Activated T-helper 9 cell treated with anti-CD3 and anti-CD28 coated beads, Interleukin-2, amount 50 U/mL, for 16 hours (primary cell): ENCODE results near the gene GPR137B.

Source experiments
- DNase-seq: peaks from one replicate; pipeline ENCODE4 v3.0.0-alpha.2; 2020; ENCODE audit warnings: low read depth

GPR137B gene, protein sequence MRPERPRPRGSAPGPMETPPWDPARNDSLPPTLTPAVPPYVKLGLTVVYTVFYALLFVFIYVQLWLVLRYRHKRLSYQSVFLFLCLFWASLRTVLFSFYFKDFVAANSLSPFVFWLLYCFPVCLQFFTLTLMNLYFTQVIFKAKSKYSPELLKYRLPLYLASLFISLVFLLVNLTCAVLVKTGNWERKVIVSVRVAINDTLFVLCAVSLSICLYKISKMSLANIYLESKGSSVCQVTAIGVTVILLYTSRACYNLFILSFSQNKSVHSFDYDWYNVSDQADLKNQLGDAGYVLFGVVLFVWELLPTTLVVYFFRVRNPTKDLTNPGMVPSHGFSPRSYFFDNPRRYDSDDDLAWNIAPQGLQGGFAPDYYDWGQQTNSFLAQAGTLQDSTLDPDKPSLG

DNA sequence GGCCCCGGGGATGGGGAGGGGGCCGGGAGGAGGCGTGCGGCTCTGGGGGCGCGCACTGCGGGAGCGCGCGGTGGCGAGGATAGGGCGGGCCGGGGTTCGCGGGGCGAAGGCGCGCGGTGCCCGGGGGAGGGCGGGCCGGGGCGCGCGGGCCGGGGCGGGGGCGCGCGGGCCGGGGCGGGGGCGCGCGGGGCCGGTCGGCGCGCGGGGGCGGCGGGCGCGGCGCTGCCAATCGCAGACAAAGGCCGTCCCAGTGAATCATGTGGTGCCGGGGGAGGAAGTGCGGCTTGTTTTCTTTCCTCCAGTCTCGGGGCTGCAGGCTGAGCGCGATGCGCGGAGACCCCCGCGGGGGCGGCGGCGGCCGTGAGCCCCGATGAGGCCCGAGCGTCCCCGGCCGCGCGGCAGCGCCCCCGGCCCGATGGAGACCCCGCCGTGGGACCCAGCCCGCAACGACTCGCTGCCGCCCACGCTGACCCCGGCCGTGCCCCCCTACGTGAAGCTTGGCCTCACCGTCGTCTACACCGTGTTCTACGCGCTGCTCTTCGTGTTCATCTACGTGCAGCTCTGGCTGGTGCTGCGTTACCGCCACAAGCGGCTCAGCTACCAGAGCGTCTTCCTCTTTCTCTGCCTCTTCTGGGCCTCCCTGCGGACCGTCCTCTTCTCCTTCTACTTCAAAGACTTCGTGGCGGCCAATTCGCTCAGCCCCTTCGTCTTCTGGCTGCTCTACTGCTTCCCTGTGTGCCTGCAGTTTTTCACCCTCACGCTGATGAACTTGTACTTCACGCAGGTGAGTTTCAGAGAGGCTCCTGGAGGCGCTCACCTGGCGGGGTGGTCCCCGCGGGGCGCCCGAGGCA, at the start of gene GPR137B:
Gene GPR137B (plus strand): TSS at position 287 of the 851 bp plus-strand sequence. CDS start 84 bp downstream, at position 371.
- DNase-seq: peak; percentile 39

DNA sequence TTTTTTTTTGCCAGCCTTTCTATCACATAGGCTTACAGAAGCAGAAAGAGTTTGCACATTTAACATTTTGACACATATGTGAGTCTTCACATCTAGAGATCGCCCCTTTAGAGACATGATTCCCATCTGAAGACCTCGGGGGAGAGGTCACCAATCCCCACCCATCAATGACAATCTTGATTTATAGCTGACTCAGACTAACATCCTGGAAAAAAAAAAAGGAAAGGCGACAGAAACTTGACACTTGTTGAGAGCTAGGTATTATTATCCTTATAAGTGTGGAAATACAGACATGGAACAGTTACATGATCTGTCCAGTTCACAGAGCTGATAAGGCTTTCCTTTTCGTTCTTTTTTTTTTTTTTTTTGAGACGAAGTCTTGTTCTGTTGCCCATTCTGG, 49.4 kb upstream of the GPR137B start:
- no peak for DNase-seq

DNA sequence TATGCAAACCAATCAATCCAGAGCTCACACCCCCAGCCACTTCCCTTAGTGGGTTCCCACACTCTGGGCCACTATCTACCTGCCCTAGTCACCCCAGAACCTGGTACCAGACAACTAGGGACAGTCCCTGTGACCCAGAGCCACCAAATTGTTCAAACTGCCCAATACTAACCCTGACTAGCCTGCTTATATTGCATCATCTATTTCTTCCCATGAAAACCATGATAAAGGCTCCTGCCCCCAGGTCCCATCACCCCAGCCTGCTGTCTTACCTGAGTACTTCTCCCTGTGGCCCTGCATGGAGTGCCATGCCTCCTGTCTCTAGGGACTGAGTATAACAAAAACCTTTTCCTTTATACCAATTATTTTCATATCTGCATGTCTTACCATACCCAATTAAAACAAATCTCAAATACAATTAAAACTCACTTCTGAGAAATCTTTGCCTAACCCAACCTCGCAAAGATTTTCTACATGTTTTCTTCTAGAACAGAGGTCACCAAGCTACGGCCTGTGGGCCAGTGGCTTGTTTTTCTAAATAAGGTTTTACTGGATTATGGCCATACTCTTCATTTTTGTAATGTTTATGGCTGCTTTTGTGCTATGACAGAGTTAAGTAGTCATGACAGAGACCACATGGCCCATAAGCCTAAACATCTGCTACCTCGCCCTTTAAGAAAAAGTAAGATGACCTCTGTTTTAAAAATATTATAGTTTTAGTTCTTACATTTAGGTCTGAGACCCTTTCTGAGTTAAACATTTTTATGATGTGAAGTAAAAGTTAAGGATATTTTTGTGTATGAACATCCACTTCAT, 46.4 kb upstream of the GPR137B start:
- DNase-seq: no peak

DNA sequence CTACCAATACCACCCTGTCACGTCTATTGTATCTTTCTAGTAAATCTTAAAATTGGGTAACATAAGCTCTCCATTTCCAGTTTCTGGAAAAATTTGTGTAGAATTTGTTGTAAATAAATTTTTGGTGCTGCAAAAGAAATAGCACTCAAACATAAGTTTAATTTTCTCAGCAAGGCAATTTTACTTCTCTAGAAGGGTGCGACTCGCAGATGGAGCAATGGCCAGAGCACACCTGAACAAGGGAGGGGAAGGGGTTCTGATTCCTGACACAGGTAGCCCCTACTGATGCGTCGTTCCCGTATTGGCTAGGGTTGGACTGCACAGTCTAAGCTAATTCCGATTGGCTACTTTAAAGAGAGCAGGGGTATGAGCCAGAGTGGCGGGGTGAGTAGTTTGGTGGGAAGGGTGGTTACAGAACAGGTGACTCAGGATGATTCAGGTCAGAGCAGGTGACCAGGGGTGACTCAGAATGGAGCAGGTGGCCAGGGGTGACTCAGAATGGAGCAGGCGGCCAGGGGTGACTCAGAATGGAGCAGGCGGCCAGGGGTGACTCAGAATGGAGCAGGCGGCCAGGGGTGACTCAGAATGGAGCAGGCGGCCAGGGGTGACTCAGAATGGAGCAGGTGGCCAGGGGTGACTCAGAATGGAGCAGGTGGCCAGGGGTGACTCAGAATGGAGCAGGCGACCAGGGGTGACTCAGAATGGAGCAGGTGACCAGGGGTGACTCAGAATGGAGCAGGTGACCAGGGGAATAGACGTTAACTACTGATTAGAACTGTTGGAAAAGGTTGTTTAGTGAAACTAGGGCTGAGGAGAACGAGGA, 45.5 kb upstream of the GPR137B start:
- peak; percentile 80 for DNase-seq

DNA sequence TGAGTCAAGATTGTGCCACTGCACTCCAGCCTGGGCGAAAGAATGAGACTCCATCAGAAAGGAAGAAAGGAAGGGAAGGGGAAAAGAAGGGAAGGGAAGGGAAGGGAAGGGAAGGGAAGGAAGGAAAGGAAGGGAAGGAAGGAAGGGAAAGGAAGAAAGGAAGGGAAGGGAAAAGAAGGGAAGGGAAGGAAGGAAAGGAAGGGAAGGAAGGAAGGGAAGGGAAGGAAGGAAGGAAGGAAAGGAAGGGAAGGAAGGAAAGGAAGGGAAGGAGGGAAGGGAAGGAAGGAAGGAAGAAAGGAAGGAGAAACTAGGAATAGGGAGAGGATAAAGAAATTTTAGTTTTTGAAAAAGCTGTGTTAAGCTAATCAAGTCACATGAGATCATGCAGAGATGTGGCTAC, 44.1 kb upstream of the GPR137B start:
- DNase-seq: no peak

DNA sequence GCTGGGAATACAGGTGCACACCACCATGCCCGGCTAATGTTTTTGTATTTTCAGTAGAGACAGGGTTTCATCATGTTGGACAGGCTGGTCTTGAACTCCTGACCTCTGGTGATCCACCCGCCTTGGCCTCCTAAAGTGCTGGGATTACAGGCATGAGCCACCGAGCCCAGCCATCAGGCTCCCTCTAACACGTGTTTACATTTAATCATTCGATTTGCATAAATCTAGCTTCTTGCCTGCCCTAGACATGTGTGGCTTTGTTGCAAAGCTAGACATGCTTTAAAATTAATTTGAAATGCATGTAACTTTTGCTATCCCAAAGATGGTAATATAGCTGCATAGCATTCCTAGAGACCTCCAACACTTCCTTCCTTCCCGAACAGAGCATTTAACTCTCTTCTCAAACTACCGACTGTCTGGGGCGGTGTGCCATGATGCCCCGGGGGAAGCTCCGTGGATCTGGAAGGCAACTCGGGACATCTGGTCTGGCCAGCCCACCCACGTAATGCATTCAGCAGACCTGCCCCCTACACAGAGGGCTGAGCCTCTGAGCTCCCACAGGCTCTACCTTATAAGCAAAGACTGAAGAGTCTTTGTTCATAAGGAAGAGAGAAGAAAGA, 42.9 kb upstream of the GPR137B start:
- DNase-seq: no peak

DNA sequence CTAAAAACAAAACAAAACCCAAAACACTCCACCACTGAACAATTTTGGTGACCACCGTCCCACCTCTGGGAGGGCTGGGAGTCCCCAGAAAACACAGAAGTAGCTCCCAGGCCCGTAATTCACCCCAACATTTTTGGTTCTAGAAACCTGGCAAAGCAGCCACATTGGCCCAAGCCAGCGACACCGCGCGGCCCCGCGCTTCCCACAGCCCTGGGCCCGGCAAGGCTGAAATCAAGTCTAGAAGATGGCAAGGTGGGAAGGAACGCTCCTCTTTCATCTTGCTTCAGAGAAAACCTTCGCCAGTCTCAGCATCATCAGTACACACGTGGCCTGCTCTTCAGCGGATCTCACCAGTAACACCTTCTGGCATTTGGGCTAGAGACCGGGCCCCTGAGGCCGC, 41.5 kb upstream of the GPR137B start:
- DNase-seq: no peak

DNA sequence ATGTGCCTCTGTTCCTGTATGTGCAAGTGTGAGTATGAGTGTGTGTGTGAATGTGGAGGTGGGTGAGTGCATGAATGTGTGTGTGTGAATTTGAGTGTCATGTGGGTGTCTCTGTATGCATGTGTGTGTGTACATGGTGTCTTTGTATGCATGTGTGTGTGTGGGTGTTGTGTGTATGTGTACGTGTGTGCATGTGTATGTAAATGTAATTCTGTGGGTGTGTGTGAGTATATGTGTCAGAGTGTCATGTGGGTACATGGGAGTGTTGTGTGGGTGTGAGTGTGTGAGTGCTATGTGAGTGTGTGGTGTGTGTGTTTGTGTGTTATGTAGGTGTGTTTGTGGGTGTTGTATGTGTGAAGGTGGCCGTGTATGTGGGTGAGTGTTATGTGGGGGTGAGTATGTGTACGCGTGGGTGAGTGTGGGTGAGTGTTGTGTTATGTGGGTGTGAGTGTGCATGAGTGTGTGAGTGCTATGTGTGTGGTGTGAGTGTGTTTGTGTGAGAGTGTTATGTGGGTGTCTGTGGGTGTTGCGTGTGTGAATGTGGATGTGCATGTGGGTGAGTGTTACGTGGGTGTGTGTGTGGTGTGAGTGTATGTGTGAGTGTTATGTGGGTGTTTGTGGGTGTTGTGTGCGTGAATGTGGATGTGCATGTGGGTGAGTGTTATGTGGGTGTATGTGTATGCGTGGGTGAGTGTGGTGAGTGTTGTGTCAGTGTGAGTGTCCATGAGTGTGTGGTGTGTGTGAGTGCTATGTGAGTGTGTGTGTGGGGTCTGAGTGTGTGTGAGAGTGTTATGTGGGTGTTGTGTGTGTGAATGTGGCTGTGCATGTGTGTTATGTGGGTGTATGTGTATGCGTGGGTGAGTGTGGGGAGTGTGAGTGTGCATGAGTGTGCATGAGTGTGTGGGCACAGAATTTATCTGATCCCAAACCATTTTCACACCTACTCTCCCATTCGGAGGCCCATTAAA, 40.8 kb upstream of the GPR137B start:
- DNase-seq: no peak

DNA sequence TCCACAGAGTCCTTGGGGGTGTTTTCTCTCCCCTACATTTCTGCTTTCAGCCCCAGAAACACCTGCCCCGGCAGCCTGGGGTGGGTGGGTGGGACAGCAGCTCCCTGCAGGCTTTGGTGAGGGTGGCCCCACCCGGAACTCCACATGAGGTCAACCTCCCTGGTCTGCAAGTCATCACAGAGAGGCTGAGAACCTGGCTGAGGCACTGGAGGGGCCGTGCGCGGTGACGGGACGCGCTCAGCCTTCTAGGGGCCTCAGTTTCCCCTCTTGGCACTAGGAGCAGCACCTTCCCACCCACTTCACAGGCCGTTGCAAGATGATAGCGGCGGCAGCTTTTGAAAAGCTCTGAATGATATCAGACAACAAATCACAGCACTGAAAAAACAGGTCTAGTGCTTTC, 39.7 kb upstream of the GPR137B start:
- no peak for DNase-seq

DNA sequence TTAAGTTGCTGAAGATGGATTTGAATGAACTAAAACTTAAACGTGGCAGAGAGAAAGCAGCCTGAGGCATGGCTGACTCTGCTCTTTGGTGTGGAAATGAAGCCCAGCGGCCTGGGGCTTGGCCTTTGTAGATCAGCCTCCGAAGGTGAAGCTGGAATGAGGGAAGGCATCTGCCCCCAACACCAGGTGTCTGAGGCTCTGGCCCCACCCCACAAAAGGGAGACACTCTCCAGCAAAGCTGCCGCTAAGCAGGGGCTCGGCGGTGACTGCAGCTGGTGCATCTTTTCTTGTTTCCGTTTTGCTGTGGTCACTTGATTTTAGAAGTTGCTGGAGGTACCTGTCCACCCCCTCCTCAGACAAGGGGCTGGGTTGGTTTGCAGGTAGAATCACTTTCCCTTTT, 39.3 kb upstream of the GPR137B start:
- DNase-seq: no peak

DNA sequence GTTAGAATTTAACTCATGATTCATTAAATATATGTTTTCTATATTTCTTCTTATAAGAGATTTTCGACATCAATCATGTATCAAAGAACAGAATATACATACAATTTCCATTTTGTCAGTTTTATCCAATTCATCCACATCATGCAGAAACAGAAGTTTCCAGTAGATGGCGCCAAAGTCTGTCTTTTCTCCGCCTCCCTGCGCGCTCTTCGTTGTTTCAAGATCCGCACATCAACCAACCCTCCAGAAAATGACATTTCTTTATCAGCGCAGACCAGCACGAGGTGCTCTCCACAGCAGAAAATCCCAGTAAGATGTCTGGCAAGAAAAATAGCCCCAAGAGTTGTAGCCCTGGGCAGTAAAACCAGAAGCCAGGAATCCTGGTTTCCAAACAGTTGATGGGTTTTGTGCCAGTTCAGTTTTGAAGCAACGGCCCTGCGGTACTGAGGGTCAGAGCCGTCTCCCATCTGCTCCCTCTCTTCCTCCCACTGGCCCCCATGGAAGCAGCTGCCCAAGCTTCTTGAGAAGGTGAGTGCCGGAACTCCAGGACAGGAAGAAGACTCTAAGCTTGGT, 38.6 kb upstream of the GPR137B start:
- peak; percentile 16 for DNase-seq

DNA sequence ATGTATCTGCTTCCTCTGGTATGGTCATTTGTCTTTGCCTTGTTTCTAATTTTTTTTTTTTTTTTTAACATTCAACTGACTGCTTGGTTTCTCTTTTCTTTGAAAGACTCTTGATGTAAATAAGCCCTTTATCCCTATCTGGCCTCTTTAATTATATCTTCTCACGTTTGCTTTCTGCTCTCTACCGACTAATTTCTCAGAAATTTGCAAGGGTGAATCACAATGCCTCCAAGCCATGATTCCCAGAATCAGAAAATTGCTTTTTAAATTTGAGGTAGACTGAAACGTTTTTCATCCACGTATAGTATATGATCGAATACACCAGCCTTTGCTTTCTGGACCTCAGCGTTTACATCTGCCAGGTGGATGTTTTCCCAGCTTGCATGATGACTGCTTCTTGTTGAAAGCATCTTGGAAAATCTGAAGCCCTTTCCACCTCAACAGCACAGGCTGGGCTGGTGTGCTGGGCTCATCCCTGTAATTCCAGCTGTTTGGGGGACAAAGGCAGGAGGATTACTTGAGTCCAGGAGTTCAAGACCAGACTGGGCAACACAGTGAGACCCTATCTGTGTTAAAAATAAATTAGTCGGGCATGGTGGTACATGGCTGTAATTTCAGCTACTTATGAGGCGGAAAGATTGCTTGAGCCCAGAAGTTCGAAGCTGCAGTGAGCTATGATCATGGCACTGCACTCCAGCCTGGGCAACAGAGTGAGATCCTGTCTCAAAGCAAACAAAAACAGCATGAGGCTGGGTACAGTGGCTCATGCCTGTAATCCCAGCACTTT, 35.0 kb upstream of the GPR137B start:
- no peak for DNase-seq

DNA sequence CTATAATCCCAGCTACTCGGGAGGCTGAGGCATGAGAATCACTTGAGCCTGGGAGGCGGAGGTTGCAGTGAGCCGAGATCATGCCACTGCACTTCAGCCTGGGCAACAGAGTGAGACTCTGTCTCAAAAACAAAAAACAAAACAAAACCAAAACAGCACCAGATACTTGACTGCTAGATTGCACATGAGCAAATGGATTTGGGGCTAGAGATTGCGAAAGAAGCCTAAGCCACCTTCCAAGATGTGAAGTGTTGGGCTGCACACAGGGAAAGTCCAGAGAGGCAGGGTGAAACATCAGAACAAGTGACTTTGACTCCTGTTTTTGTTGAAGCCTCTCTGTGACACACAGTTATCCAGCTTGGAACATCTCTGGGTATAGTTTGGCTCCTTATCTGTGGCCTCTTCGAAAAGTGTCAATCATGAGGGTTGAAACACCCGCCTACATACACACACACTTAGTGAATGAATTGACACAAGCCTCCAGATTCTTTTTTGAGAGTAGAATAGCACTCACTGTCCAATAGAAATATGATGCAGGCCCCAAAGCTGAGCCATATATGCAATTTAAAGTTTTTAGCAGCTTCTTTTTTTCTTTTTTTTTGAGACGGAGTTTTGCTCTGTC, 34.2 kb upstream of the GPR137B start:
- DNase-seq: no peak

DNA sequence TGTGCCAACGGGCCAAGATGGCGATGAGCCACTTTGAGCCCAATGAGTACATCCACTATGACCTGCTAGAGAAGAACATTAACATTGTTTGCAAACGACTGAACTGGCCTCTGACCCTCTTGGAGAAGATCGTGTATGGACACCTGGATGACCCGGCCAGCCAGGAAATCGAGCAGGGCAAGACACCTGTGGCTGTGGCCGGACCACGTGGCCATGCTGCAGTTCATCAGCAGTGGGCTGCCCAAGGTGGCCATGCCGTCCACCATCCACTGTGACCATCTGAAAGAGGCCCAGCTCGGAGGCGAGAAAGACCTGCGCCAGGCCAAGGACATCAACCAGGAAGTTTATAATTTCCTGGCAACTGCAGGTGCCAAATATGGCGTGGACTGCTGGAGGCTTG, 32.2 kb upstream of the GPR137B start:
- no peak for DNase-seq

DNA sequence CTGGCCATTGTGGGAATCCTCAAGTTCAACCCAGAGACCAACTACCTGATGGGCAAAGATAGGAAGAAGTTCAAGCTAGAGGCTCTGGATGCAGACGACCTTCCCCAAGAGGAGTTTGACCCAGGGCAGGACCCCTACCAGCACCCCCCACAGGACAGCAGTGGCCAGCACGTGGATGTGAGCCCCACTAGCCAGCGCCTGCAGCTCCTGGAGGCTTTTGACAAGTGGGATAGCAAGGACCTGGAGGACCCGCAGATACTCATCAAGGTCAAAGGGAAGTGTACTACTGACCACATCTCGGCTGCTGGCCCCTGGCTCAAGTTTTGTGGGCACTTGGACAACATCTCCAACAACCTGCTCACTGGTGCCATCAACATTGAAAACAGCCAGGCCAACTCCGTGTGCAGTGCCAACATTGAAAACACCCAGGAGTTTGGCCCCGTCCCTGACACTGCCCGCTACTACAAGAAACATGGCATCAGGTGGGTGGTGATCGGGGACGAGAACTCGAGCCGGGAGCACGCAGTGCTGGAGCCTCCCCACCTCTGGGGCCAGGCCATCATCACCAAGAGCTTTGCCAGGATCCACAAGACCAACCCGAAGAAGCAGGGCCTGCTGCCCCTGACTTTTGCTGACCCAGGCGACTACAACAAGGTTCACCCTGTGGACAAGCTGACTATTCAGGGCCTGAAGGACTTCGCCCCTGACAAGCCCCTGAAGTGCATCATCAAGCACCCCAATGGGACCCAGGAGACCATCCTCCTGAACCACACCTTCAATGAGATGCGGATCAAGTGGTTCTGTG, 30.6 kb upstream of the GPR137B start:
- DNase-seq: no peak

DNA sequence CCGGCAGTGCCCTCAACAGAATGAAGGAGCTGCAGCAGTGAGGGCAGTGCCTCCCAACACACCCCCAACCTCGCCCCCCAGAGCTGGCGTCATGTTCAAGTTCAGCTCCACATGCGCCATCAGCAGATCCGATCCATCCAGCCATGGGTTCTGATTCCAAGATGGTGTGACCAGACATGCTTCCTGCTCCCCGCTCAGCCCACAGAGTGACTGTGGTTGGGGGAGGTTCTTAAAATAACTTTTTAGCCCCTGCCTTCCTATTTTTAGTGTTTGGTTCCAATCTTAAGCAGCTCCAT, 30.1 kb upstream of the GPR137B start:
- no peak for DNase-seq

DNA sequence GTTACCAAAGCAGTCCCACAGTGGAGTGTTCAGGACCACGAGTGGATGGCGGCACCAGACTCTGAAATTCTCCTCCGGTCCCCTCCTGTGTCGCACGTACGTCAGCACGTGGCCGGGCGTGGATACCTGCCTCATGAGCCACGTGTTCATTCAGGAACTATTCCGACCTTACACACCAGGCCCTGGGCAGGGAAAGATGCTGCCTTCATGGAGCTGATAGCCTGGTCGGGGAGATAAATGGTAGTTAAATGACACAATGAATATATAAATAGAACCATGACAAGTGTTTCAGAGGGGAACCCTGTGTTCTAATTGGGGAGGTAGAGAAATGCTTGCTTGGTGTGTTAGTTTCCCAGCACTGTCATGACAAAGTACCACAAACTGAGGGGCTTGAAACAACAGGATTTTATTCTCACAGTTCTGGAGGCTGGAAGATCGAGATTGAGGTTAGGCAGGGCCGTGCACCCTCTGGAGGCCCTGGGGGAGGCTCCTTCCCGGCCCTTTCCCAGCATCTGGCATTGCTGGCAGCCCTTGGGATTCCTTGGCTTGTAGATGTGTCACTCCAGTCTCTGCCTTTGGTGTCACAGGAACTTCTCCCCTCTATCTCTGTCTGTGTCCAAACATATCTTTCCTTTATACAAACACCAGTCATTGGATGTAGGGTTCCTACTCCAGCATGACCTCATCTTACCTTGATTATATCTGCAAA, 28.9 kb upstream of the GPR137B start:
- DNase-seq: no peak
